Lung (tissue), 12 donors: ENCODE results near the gene UBASH3B. TPM values are rescaled to one million over a fixed set of nuclear protein-coding genes. Genes with fewer than 3 reads are reported as not detected.

ENCODE experiments used
- ATAC-seq: fragments of 200-7000 bp; cut with Tn5 transposase; one replicate; pipeline ENCODE4 v1.9.1; 2020; ENCODE audit warnings: moderate number of reproducible peaks; ENCODE audit not compliant: insufficient read depth, low FRiP score
- DNase-seq, 3 donors: peaks; one replicate each; pipeline ENCODE4 v3.0.0-alpha.2; 2013 to 2017
- H3K27ac ChIP-seq, 2 donors: one replicate each; pipeline ENCODE4 v1.5.1; 2013; ENCODE audit warnings: mild to moderate bottlenecking in 2 of 2, moderate library complexity in 2 of 2, control low read depth in 1 of 2, inconsistent platforms in 1 of 2, low read depth in 1 of 2, low read length in 1 of 2
- H3K27me3 ChIP-seq, 3 donors: one replicate each; pipeline ENCODE4 v1.5.1; 2013; ENCODE audit warnings: low read length in 2 of 3; ENCODE audit not compliant: control insufficient read depth in 3 of 3, insufficient read depth in 3 of 3
- H3K36me3 ChIP-seq, 4 donors: one replicate each; pipeline ENCODE4 v1.5.1; 2013; ENCODE audit warnings: low read length in 4 of 4, mild to moderate bottlenecking in 1 of 4, moderate library complexity in 1 of 4; ENCODE audit not compliant: control insufficient read depth in 4 of 4, insufficient read depth in 4 of 4
- H3K4me1 ChIP-seq, 5 donors: one replicate each; pipeline ENCODE4 v1.5.1; 2013; ENCODE audit warnings: low read length in 5 of 5, mild to moderate bottlenecking in 2 of 5, moderate library complexity in 1 of 5; ENCODE audit not compliant: control insufficient read depth in 5 of 5, insufficient read depth in 5 of 5
- H3K4me3 ChIP-seq: one replicate; pipeline ENCODE4 v1.5.1; 2013; ENCODE audit warnings: mild to moderate bottlenecking, control low read depth, moderate library complexity
- H3K9ac ChIP-seq, 2 donors: one replicate each; pipeline ENCODE4 v1.5.1; 2013; ENCODE audit warnings: low read length in 2 of 2, control low read depth in 1 of 2; ENCODE audit not compliant: insufficient read depth in 1 of 2
- H3K9me3 ChIP-seq, 4 donors: one replicate each; pipeline ENCODE4 v1.5.1; 2013; ENCODE audit warnings: low read length in 3 of 4, mild to moderate bottlenecking in 1 of 4, moderate library complexity in 1 of 4; ENCODE audit not compliant: control insufficient read depth in 4 of 4, insufficient read depth in 3 of 4
- WGBS, 2 donors: extraction: QIAGEN DNeasy Blood & Tissue Kit; methylation state at CpG; one replicate each; pipeline ENCODE4 v1.1.7; 2013; 5-methylcytosine and 5-hydroxymethylcytosine counted together
- polyA plus RNA-seq, 2 donors: library from polyadenylated mRNA; stranded (reverse); fragments of 200-250 nt; gene quantifications; one replicate each; pipeline ENCODE4 v1.2.1, GENCODE V29; 2013
- total RNA-seq, 2 donors: library from RNA; depleted of rRNA in 1 of 2; stranded (reverse); fragments of >200 nt in 1 of 2; gene quantifications; one replicate each; pipeline ENCODE4 v1.2.1, GENCODE V29; 2014 to 2021
- TF ChIP-seq, protein P1 (sequence below): IDR thresholded peaks from 2 replicates; pipeline ENCODE4 v1.5.1; 2012; ENCODE audit warnings: mild to moderate bottlenecking; ENCODE audit errors: control extremely low read depth, extremely low read depth
- donor health status: control.
- donor health status: control.
- donor health status: Bipolar disorder and iron deficiency.
- donor health status: healthy.
- donor health status: DM: yes; HTN: yes; CAD: no.

Gene UBASH3B
- total and polyA plus RNA-seq, 4 donors = 5.8 to 51.2 (median 12.4) TPM

GRCh38 chr11:122751292-122752070, 96.0 kb downstream of the UBASH3B start:
- DNase-seq (peak in 2 of 3 donors; percentile 27 to 37), ATAC-seq (no peak)
- no peaks in the 10 kb centered on the region for H3K9me3 ChIP-seq
- no peaks in the 10 kb centered on the region for H3K36me3 ChIP-seq
- H3K9ac ChIP-seq = no peak overlapping the region
- H3K4me1 ChIP-seq = peaks cover 0 to 27% (median 6%) of the 10 kb centered on the region in 5 donors
- H3K4me3 ChIP-seq = no peak overlapping the region
- WGBS, 2 donors = 90 to 93% methylated on average over 5 of the region's 5 CpGs
- no peak overlapping the region for H3K27ac ChIP-seq
- TF ChIP-seq, protein P1, sequence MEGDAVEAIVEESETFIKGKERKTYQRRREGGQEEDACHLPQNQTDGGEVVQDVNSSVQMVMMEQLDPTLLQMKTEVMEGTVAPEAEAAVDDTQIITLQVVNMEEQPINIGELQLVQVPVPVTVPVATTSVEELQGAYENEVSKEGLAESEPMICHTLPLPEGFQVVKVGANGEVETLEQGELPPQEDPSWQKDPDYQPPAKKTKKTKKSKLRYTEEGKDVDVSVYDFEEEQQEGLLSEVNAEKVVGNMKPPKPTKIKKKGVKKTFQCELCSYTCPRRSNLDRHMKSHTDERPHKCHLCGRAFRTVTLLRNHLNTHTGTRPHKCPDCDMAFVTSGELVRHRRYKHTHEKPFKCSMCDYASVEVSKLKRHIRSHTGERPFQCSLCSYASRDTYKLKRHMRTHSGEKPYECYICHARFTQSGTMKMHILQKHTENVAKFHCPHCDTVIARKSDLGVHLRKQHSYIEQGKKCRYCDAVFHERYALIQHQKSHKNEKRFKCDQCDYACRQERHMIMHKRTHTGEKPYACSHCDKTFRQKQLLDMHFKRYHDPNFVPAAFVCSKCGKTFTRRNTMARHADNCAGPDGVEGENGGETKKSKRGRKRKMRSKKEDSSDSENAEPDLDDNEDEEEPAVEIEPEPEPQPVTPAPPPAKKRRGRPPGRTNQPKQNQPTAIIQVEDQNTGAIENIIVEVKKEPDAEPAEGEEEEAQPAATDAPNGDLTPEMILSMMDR = no peak
- no peaks in the 10 kb centered on the region for H3K27me3 ChIP-seq

GRCh38 chr11:122754028-122754427, 98.5 kb downstream of the UBASH3B start:
- Histone ChIP-seq H3K4me1 (peaks cover 0 to 8% (median 3%) of the 10 kb centered on the region in 5 donors), H3K36me3 (no peaks in the 10 kb centered on the region), H3K4me3 (no peak overlapping the region), H3K9ac (no peak overlapping the region), H3K27me3 (no peaks in the 10 kb centered on the region), H3K9me3 (no peaks in the 10 kb centered on the region), H3K27ac (no peak overlapping the region)
- TF ChIP-seq, protein P1 = no peak
- WGBS, 2 donors = 77 to 79% methylated on average over 3 of the region's 3 CpGs
- DNase-seq (no peak), ATAC-seq (no peak)

DNA sequence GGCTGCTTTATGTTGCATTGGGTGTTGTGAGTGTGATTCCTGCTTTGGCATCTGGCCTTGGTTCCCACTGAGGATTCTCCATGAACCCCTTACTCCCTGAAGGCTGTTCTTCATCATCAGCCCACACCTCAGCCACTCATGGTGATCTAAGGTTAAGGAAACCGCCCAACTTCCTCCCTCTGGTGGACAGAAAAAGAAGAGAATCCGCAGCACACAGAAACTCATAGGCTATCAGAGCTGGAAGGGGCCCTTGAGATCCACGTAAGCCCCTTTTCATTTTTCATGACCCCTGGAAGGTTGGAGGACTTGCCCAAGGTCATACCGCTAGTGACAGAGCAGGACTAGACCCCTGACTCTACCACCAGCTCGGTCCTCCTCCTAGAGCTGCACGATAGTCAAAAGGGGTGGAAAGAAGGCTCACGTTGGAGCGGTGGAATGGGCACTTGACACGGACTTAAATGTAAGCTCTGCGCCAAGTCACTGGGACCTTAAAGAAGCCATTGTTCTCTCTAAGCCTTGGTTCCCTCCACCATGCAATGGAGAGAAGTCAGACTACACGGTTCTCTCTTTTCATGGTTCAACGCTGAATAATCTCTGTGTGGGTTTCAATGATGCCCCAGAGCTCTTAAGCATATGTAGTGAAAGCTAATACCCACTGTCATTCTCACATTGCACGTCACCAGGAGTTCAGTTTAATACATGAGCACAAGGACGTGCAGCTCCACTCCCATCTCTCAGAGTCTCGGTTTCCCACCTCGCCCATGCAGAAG, 99.2 kb downstream of the UBASH3B start:
- Histone ChIP-seq H3K9me3 (no peaks in the 10 kb centered on the region), H3K4me3 (no peak overlapping the region), H3K4me1 (peaks cover 0 to 4% (median 0%) of the 10 kb centered on the region in 5 donors), H3K27me3 (no peaks in the 10 kb centered on the region), H3K9ac (no peak overlapping the region), H3K36me3 (no peaks in the 10 kb centered on the region), H3K27ac (no peak overlapping the region)
- no peak for DNase-seq
- 83 to 86% methylated on average over 16 of the region's 16 CpGs for whole genome bisulfite sequencing, 2 donors
- no peak for ATAC-seq
- TF ChIP-seq, protein P1 = no peak
